Parathyroid adenoma (tissue), 2 donors: ENCODE results near the gene HBZ.

Experiments used
- H2AFZ ChIP-seq: fragments of 300-600 bp; sonication (generic); one replicate; pipeline ENCODE4 v1.7.0; 2017; ENCODE audit warnings: antibody characterized with exemption, mild to moderate bottlenecking
- H3K27ac ChIP-seq: fragments of 300-600 bp; sonication (generic); one replicate; pipeline ENCODE4 v1.7.0; 2017
- H3K27me3 ChIP-seq: fragments of 300-600 bp; sonication (generic); one replicate; pipeline ENCODE4 v1.7.0; 2017; ENCODE audit warnings: low read length; ENCODE audit not compliant: control insufficient read depth, insufficient read depth
- H3K36me3 ChIP-seq: fragments of 300-600 bp; sonication (generic); one replicate; pipeline ENCODE4 v1.7.0; 2017; ENCODE audit warnings: low read length; ENCODE audit not compliant: control insufficient read depth, insufficient read depth
- H3K4me1 ChIP-seq: fragments of 300-600 bp; sonication (generic); one replicate; pipeline ENCODE4 v1.7.0; 2017; ENCODE audit warnings: control low read depth
- H3K4me2 ChIP-seq: fragments of 300-600 bp; sonication (generic); one replicate; pipeline ENCODE4 v1.7.0; 2017; ENCODE audit warnings: low read length
- H3K4me3 ChIP-seq: fragments of 300-600 bp; sonication (generic); one replicate; pipeline ENCODE4 v1.7.0; 2017; ENCODE audit warnings: low read depth, low read length
- H3K79me2 ChIP-seq: fragments of 300-600 bp; sonication (generic); one replicate; pipeline ENCODE4 v1.7.0; 2017; ENCODE audit warnings: control low read depth
- H3K9ac ChIP-seq: fragments of 300-600 bp; sonication (generic); one replicate; pipeline ENCODE4 v1.7.0; 2017; ENCODE audit warnings: mild to moderate bottlenecking
- H3K9me3 ChIP-seq: fragments of 300-600 bp; sonication (generic); one replicate; pipeline ENCODE4 v1.7.0; 2017; ENCODE audit warnings: low read length; ENCODE audit not compliant: control insufficient read depth
- CTCF ChIP-seq: fragments of 300-600 bp; sonication (generic); IDR thresholded peaks from one replicate; pipeline ENCODE4 v1.7.0; 2017; ENCODE audit warnings: antibody characterized with exemption, mild to moderate bottlenecking
- donor health status: primary hyperparathyroidism.

The HBZ gene

GRCh38 chr16:188674-189073, 36.2 kb downstream of the HBZ start:
- Histone ChIP-seq H3K4me3 (no peak overlapping the region), H3K9ac (no peak overlapping the region), H3K27me3 (no peaks in the 10 kb centered on the region), H3K36me3 (no peaks in the 10 kb centered on the region), H2AFZ (no peak overlapping the region), H3K79me2 (no peaks in the 10 kb centered on the region), H3K4me2 (no peak overlapping the region), H3K4me1 (no peaks in the 10 kb centered on the region), H3K27ac (no peak overlapping the region), H3K9me3 (no peaks in the 10 kb centered on the region)
- TF ChIP-seq CTCF: no peak

GRCh38 chr16:189604-190186, 37.3 kb downstream of the HBZ start:
- no peak overlapping the region for H2AFZ ChIP-seq
- no peak for TF ChIP-seq CTCF
- no peaks in the 10 kb centered on the region for H3K27me3 ChIP-seq
- no peak overlapping the region for H3K4me2 ChIP-seq
- no peaks in the 10 kb centered on the region for H3K4me1 ChIP-seq
- H3K4me3 ChIP-seq: no peak overlapping the region
- H3K9me3 ChIP-seq: no peaks in the 10 kb centered on the region
- H3K9ac ChIP-seq: no peak overlapping the region
- no peak overlapping the region for H3K27ac ChIP-seq
- no peaks in the 10 kb centered on the region for H3K79me2 ChIP-seq
- no peaks in the 10 kb centered on the region for H3K36me3 ChIP-seq

GRCh38 chr16:191831-192230, 39.4 kb downstream of the HBZ start:
- Histone ChIP-seq H3K27ac (no peak overlapping the region), H3K9me3 (no peaks in the 10 kb centered on the region), H3K4me2 (no peak overlapping the region), H2AFZ (no peak overlapping the region), H3K4me3 (no peak overlapping the region), H3K36me3 (no peaks in the 10 kb centered on the region), H3K9ac (no peak overlapping the region), H3K4me1 (no peaks in the 10 kb centered on the region), H3K79me2 (no peaks in the 10 kb centered on the region), H3K27me3 (no peaks in the 10 kb centered on the region)
- TF ChIP-seq CTCF: no peak

GRCh38 chr16:192686-193085, 40.2 kb downstream of the HBZ start:
- Histone ChIP-seq H3K79me2 (no peaks in the 10 kb centered on the region), H3K27ac (no peak overlapping the region), H3K4me1 (no peaks in the 10 kb centered on the region), H3K4me3 (no peak overlapping the region), H2AFZ (no peak overlapping the region), H3K4me2 (no peak overlapping the region), H3K9ac (no peak overlapping the region), H3K9me3 (no peaks in the 10 kb centered on the region), H3K27me3 (no peaks in the 10 kb centered on the region), H3K36me3 (no peaks in the 10 kb centered on the region)
- no peak for TF ChIP-seq CTCF

GRCh38 chr16:193441-193840, 41.0 kb downstream of the HBZ start:
- H3K4me2 ChIP-seq: no peak overlapping the region
- H3K4me3 ChIP-seq: no peak overlapping the region
- no peaks in the 10 kb centered on the region for H3K27me3 ChIP-seq
- TF ChIP-seq CTCF: no peak
- no peak overlapping the region for H3K27ac ChIP-seq
- no peaks in the 10 kb centered on the region for H3K36me3 ChIP-seq
- peaks cover under 1% of the 10 kb centered on the region for H3K79me2 ChIP-seq
- no peak overlapping the region for H3K9ac ChIP-seq
- H2AFZ ChIP-seq: no peak overlapping the region
- no peaks in the 10 kb centered on the region for H3K4me1 ChIP-seq
- H3K9me3 ChIP-seq: no peaks in the 10 kb centered on the region
